Mesenchymal stem cell (in vitro differentiated cells and primary cell): ENCODE measurements around the gene RBKS.
A peak's percentile ranks its signal among the peaks of the same experiment; 100 is the strongest.

Source experiments
- DNase-seq: peaks from one replicate; pipeline ENCODE4 v3.0.0-alpha.2; 2013
- H2AFZ ChIP-seq: one replicate; pipeline ENCODE4 v1.6.1; 2013; ENCODE audit warnings: low read depth, mild to moderate bottlenecking, control low read depth, inconsistent platforms, low read length, moderate library complexity
- H2AK5ac ChIP-seq: 2 replicates; pipeline ENCODE4 v1.6.1; 2013; ENCODE audit warnings: low read length, moderate library complexity, mild to moderate bottlenecking, inconsistent platforms; ENCODE audit not compliant: severe bottlenecking
- H2BK120ac ChIP-seq: one replicate; pipeline ENCODE4 v1.6.1; 2013; ENCODE audit warnings: low read depth, mild to moderate bottlenecking, inconsistent platforms, low read length, moderate library complexity
- H2BK12ac ChIP-seq, 2 experiments: one replicate each; pipeline ENCODE4 v1.6.1; 2013; ENCODE audit warnings: inconsistent platforms in 2 of 2, low read length in 2 of 2, mild to moderate bottlenecking in 2 of 2, moderate library complexity in 2 of 2, control low read depth in 1 of 2
- H2BK15ac ChIP-seq: one replicate; pipeline ENCODE4 v1.6.1; 2013; ENCODE audit warnings: mild to moderate bottlenecking, low read depth, inconsistent platforms; ENCODE audit not compliant: poor library complexity, severe bottlenecking
- H2BK5ac ChIP-seq: 2 replicates; pipeline ENCODE4 v1.6.1; 2013; ENCODE audit warnings: low read depth, mild to moderate bottlenecking, low read length, control low read depth, inconsistent platforms; ENCODE audit not compliant: poor library complexity, severe bottlenecking
- H3K14ac ChIP-seq, 2 experiments: one replicate each; pipeline ENCODE4 v1.6.1; 2013; ENCODE audit warnings: inconsistent platforms in 2 of 2, low read length in 2 of 2, control low read depth in 1 of 2, mild to moderate bottlenecking in 1 of 2, moderate library complexity in 1 of 2
- H3K18ac ChIP-seq, 2 experiments: one replicate each; pipeline ENCODE4 v1.6.1; 2013; ENCODE audit warnings: inconsistent platforms in 2 of 2, low read length in 2 of 2, control low read depth in 1 of 2, low read depth in 1 of 2, mild to moderate bottlenecking in 1 of 2
- H3K23ac ChIP-seq, 2 experiments: one replicate each; pipeline ENCODE4 v1.6.1; 2013; ENCODE audit warnings: inconsistent platforms in 2 of 2, low read length in 2 of 2, mild to moderate bottlenecking in 2 of 2, moderate library complexity in 2 of 2, control low read depth in 1 of 2
- H3K27ac ChIP-seq: 2 replicates; pipeline ENCODE4 v1.5.1; 2013; ENCODE audit warnings: mild to moderate bottlenecking, moderate library complexity, low read length, control low read depth, inconsistent platforms; ENCODE audit not compliant: poor library complexity, severe bottlenecking
- H3K27me3 ChIP-seq, 2 experiments: 2 replicates each; pipeline versions ENCODE4 v1.6.1 to v1.7.0; 2013; ENCODE audit warnings: low read length in 2 of 2, mild to moderate bottlenecking in 2 of 2, moderate library complexity in 2 of 2, control low read depth in 1 of 2, inconsistent platforms in 1 of 2; ENCODE audit not compliant: control insufficient read depth in 1 of 2, insufficient read depth in 1 of 2
- H3K36me3 ChIP-seq, 2 experiments: 2 replicates each; pipeline versions ENCODE4 v1.6.1 to v1.7.0; 2013; ENCODE audit warnings: low read length in 2 of 2, control low read depth in 1 of 2, inconsistent platforms in 1 of 2, low read depth in 1 of 2, mild to moderate bottlenecking in 1 of 2; ENCODE audit not compliant: insufficient read depth in 2 of 2, control insufficient read depth in 1 of 2
- H3K4ac ChIP-seq, 2 experiments: one replicate each; pipeline ENCODE4 v1.6.1; 2013; ENCODE audit warnings: inconsistent platforms in 2 of 2, low read length in 2 of 2, mild to moderate bottlenecking in 2 of 2, moderate library complexity in 2 of 2, control low read depth in 1 of 2, low read depth in 1 of 2
- H3K4me1 ChIP-seq: 2 replicates; pipeline ENCODE4 v1.6.1; 2013; ENCODE audit warnings: low read depth, low read length, control low read depth; ENCODE audit not compliant: control insufficient read depth, insufficient read depth
- H3K4me2 ChIP-seq: 2 replicates; pipeline ENCODE4 v1.6.1; 2013; ENCODE audit warnings: low read length, mild to moderate bottlenecking, inconsistent platforms; ENCODE audit not compliant: poor library complexity, severe bottlenecking
- H3K4me3 ChIP-seq, 2 experiments: 2 replicates each; pipeline versions ENCODE4 v1.5.1 to v1.7.0; 2013; ENCODE audit warnings: low read length in 2 of 2, mild to moderate bottlenecking in 2 of 2, control low read depth in 1 of 2, low read depth in 1 of 2; ENCODE audit not compliant: insufficient read depth in 1 of 2
- H3K79me1 ChIP-seq: replicated peaks from 2 replicates; pipeline ENCODE4 v1.6.1; 2013; ENCODE audit warnings: mild to moderate bottlenecking, control low read depth, low read length, inconsistent platforms; ENCODE audit not compliant: poor library complexity, severe bottlenecking
- H3K9ac ChIP-seq: 2 replicates; pipeline ENCODE4 v1.7.0; 2013; ENCODE audit warnings: mild to moderate bottlenecking, low read length, moderate library complexity
- H3K9me3 ChIP-seq: 2 replicates; pipeline ENCODE4 v1.7.0; 2013; ENCODE audit warnings: mild to moderate bottlenecking, low read length; ENCODE audit not compliant: control insufficient read depth
- H4K8ac ChIP-seq: one replicate; pipeline ENCODE4 v1.6.1; 2013; ENCODE audit warnings: inconsistent platforms, mild to moderate bottlenecking, low read length, moderate library complexity
- H4K91ac ChIP-seq: one replicate; pipeline ENCODE4 v1.6.1; 2013; ENCODE audit warnings: mild to moderate bottlenecking, low read length, inconsistent platforms
- WGBS: methylation state at CpG from one replicate; pipeline ENCODE4 v1.1.7; 2013; ENCODE audit warnings: mixed read lengths; 5-methylcytosine and 5-hydroxymethylcytosine counted together

Gene RBKS

DNA sequence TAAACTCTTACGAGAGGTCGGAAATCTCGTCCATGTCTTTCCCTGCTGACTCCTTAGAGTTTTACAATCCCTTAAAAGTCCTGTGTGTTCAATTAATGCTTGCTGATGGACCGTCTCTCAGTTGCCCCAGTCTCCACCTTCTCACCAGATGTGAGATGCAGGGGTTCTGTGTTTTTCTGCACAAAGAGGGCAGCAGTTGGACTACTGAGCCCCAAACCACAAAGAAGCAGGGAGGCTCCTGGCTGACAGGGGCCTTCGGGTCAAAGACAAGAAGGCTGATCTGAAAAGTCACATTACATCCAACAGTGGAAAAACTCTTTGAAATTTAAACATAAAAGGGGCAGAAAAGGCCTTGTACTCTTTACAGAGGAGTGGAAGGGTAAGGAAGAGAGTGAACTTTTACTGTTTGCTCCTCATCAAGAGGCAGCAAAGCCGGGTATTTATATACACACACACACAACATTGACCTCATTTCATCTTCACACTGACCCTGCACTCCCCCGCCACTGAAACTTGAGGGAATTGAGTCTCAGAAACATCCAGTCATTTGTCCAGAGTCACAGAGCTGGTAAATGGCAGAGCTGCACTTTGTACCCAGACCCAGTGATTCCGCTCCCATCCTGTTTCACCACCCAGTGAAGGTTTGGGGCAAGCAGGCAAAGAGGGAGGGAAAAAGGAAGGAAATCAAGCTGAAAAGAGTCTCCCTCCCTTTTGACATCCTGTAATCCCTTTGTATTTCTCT is 94.9 kb downstream of the RBKS start:
- no peak overlapping the region for H3K27ac ChIP-seq
- no peak overlapping the region for H2AFZ ChIP-seq
- H3K23ac ChIP-seq, result no peak overlapping the region
- H3K4me3 ChIP-seq, result no peak overlapping the region
- H3K9ac ChIP-seq, result peak overlapping the region; percentile 40
- no peaks in the 10 kb centered on the region for H3K36me3 ChIP-seq
- H3K27me3 ChIP-seq, result no peaks in the 10 kb centered on the region
- H4K91ac ChIP-seq, result peak overlapping the region; percentile 36
- peak overlapping the region; percentile 69 to 75 for H2BK12ac ChIP-seq
- peak overlapping the region; percentile 37 to 54 for H3K18ac ChIP-seq
- no peak overlapping the region for H2BK5ac ChIP-seq
- DNase-seq, result no peak
- no peak overlapping the region for H3K4me2 ChIP-seq
- no peaks in the 10 kb centered on the region for H3K9me3 ChIP-seq
- H3K79me1 ChIP-seq, result peaks cover 4% of the 10 kb centered on the region
- H3K4me1 ChIP-seq, result peaks cover 12% of the 10 kb centered on the region
- H2BK120ac ChIP-seq, result peak overlapping the region; percentile 54
- peak overlapping the region; percentile 11 for H2AK5ac ChIP-seq
- WGBS, result 78% methylated on average over 7 of the region's 8 CpGs
- H2BK15ac ChIP-seq, result no peak overlapping the region
- peak overlapping the region; percentile 13 to 40 for H3K4ac ChIP-seq
- no peak overlapping the region for H3K14ac ChIP-seq
- H4K8ac ChIP-seq, result no peak overlapping the region

DNA sequence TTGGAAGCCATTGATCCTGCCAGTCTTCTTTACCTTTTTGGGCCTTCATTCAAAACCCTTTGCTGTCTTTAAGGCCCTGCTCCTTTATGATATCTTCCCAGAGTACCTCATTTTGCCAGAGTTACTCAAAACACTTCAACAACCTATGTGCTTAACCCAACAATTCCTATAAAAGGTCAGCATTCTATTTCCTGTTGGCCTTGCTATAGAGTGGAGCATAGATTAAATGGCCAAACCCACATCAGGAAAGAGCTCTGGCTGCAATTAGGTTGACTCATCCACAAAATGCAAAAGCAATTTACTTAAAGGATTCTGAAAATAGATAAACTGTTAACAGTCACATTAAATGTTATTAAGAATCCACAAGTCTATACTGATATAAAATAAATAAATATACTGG is 97.4 kb downstream of the RBKS start:
- Histone ChIP-seq H3K4me2 (no peak overlapping the region), H3K23ac (no peak overlapping the region), H4K91ac (peak overlapping the region; percentile 22), H3K14ac (no peak overlapping the region), H3K36me3 (no peaks in the 10 kb centered on the region), H3K9ac (no peak overlapping the region), H2BK5ac (no peak overlapping the region), H3K4ac (no peak overlapping the region), H3K18ac (peak overlapping the region; percentile 6 to 77), H3K9me3 (no peaks in the 10 kb centered on the region), H2BK120ac (no peak overlapping the region), H2AK5ac (no peak overlapping the region), H3K4me1 (peaks cover 4% of the 10 kb centered on the region), H2AFZ (no peak overlapping the region), H3K27ac (no peak overlapping the region), H2BK12ac (no peak overlapping the region), H3K79me1 (peaks cover 4% of the 10 kb centered on the region), H2BK15ac (no peak overlapping the region), H4K8ac (peak overlapping the region; percentile 9), H3K27me3 (no peaks in the 10 kb centered on the region), H3K4me3 (no peak overlapping the region)
- DNase-seq, result peak; percentile 54

- Histone ChIP-seq H3K4ac (no peak overlapping the region), H3K27ac (no peak overlapping the region), H4K8ac (no peak overlapping the region), H3K4me3 (no peak overlapping the region), H2AFZ (no peak overlapping the region), H3K4me1 (no peaks in the 10 kb centered on the region), H2BK120ac (no peak overlapping the region), H2AK5ac (no peak overlapping the region), H4K91ac (no peak overlapping the region), H2BK12ac (no peak overlapping the region), H2BK5ac (no peak overlapping the region), H3K4me2 (no peak overlapping the region), H3K23ac (no peak overlapping the region), H3K14ac (no peak overlapping the region), H3K36me3 (peaks cover 0 to 3% of the 10 kb centered on the region in 2 experiments), H3K27me3 (no peaks in the 10 kb centered on the region), H3K9ac (no peak overlapping the region), H3K18ac (no peak overlapping the region), H3K9me3 (no peaks in the 10 kb centered on the region), H2BK15ac (no peak overlapping the region), H3K79me1 (peaks cover 6% of the 10 kb centered on the region)
- peak; percentile 70 for DNase-seq
- WGBS, result no CpG with 5 or more reads among the region's 1 CpG
Observed at GRCh38 chr2:27790796-27791195, 99.4 kb downstream of the RBKS start.

GRCh38 chr2:27782701-27783100 is 107.5 kb downstream of the RBKS start:
- H3K4me3 ChIP-seq, result no peak overlapping the region
- no peak overlapping the region for H3K23ac ChIP-seq
- H2BK12ac ChIP-seq, result no peak overlapping the region
- peaks cover 12% of the 10 kb centered on the region for H3K79me1 ChIP-seq
- no peak overlapping the region for H2AK5ac ChIP-seq
- no peak overlapping the region for H2BK120ac ChIP-seq
- H3K18ac ChIP-seq, result no peak overlapping the region
- no peak overlapping the region for H4K8ac ChIP-seq
- H3K27ac ChIP-seq, result no peak overlapping the region
- no peak overlapping the region for H2BK15ac ChIP-seq
- no peak overlapping the region for H2BK5ac ChIP-seq
- no peak overlapping the region for H3K4me2 ChIP-seq
- peaks cover 1% of the 10 kb centered on the region for H3K4me1 ChIP-seq
- no peak overlapping the region for H4K91ac ChIP-seq
- DNase-seq, result no peak
- H3K9ac ChIP-seq, result no peak overlapping the region
- H3K36me3 ChIP-seq, result peaks cover 7 to 48% of the 10 kb centered on the region in 2 experiments
- no peak overlapping the region for H3K14ac ChIP-seq
- H3K27me3 ChIP-seq, result no peaks in the 10 kb centered on the region
- WGBS, result 100% methylated on average over 1 of the region's 1 CpG
- no peak overlapping the region for H2AFZ ChIP-seq
- no peak overlapping the region for H3K4ac ChIP-seq
- no peaks in the 10 kb centered on the region for H3K9me3 ChIP-seq
